Tibial nerve (tissue), 4 donors: ENCODE measurements around the gene STXBP2. TPM values are rescaled to one million over a fixed set of nuclear protein-coding genes. Genes with fewer than 3 reads are reported as not detected.
A peak's percentile ranks its signal among the peaks of the same experiment; 100 is the strongest.

Source experiments
- DNase-seq, 2 donors: peaks; one replicate each; pipeline ENCODE4 v3.0.0-alpha.2; 2019; ENCODE audit warnings: low spot score in 2 of 2
- H3K27ac ChIP-seq, 4 donors: fragments of 200-600 bp; sonication (generic) in 3 of 4; one replicate each; pipeline ENCODE4 v1.5.1; 2017 to 2019; ENCODE audit warnings: mild to moderate bottlenecking in 1 of 4
- H3K27me3 ChIP-seq, 2 donors: fragments of 200-600 bp; sonication (generic) in 1 of 2; one replicate each; pipeline versions ENCODE4 v1.5.1 to v1.6.0; 2017 to 2019
- H3K36me3 ChIP-seq, 3 donors: fragments of 200-600 bp; sonication (generic); one replicate each; pipeline ENCODE4 v1.5.1; 2018 to 2019
- H3K4me1 ChIP-seq, 4 donors: fragments of 200-600 bp; sonication (generic) in 3 of 4; one replicate each; pipeline ENCODE4 v1.5.1; 2017 to 2019
- H3K4me3 ChIP-seq, 4 donors: fragments of 200-600 bp; sonication (generic) in 3 of 4; one replicate each; pipeline ENCODE4 v1.5.1; 2017 to 2019; ENCODE audit warnings: mild to moderate bottlenecking in 1 of 4, moderate library complexity in 1 of 4
- H3K9me3 ChIP-seq, 4 donors: fragments of 200-600 bp; sonication (generic) in 3 of 4; one replicate each; pipeline ENCODE4 v1.5.1; 2017 to 2019
- EP300 ChIP-seq, 2 donors: sonication (generic); formaldehyde crosslinking; IDR thresholded peaks; one replicate each; pipeline ENCODE4 v1.6.1; 2017; ENCODE audit warnings: antibody characterized with exemption in 2 of 2, mild to moderate bottlenecking in 1 of 2
- POLR2A ChIP-seq, 2 donors: fragments of 450-650 bp; IDR thresholded peaks; one replicate each; pipeline ENCODE4 v1.6.1; 2017; ENCODE audit warnings: antibody characterized with exemption in 2 of 2, mild to moderate bottlenecking in 2 of 2, moderate library complexity in 2 of 2
- WGBS, 2 donors: methylation state at CpG; one replicate each; pipeline ENCODE4 v1.1.5; 2018; 5-methylcytosine and 5-hydroxymethylcytosine counted together
- total RNA-seq, 4 donors: library from RNA; depleted of rRNA; stranded (reverse); fragments of >200 nt; gene quantifications; one replicate each; pipeline ENCODE4 v1.1.0, GENCODE V29; 2016
- TF ChIP-seq, protein P1 (sequence below), 5 experiments: fragments of 200-600 bp in 3 of 5; fragments of 450-650 bp in 2 of 5; sonication (generic) in 3 of 5; IDR thresholded peaks; one replicate each; pipeline ENCODE4 v1.5.1; 2016 to 2019; ENCODE audit warnings: antibody characterized with exemption in 5 of 5, mild to moderate bottlenecking in 3 of 5, moderate library complexity in 2 of 5

Gene STXBP2
- total RNA-seq, 4 donors from 2014 or later, result 8.7 to 24.0 (median 13.0) TPM

GRCh38 chr19:7637374-7638256 is 705 bp downstream of the STXBP2 start:
- WGBS, 2 donors, result 39 to 40% methylated on average over 28 to 29 of the region's 30 CpGs
- Histone ChIP-seq H3K27ac (peak overlapping the region in 2 of 4 donors; percentile 49 to 83), H3K27me3 (peaks cover 0 to 31% of the 10 kb centered on the region in 2 donors), H3K4me1 (peaks cover 0 to 8% (median 0%) of the 10 kb centered on the region in 4 donors), H3K36me3 (peaks cover 0 to 3% (median 0%) of the 10 kb centered on the region in 3 donors), H3K4me3 (peak overlapping the region; percentile 23 to 57 (median 38)), H3K9me3 (no peaks in the 10 kb centered on the region)
- DNase-seq, result no peak
- TF ChIP-seq, protein P1, sequence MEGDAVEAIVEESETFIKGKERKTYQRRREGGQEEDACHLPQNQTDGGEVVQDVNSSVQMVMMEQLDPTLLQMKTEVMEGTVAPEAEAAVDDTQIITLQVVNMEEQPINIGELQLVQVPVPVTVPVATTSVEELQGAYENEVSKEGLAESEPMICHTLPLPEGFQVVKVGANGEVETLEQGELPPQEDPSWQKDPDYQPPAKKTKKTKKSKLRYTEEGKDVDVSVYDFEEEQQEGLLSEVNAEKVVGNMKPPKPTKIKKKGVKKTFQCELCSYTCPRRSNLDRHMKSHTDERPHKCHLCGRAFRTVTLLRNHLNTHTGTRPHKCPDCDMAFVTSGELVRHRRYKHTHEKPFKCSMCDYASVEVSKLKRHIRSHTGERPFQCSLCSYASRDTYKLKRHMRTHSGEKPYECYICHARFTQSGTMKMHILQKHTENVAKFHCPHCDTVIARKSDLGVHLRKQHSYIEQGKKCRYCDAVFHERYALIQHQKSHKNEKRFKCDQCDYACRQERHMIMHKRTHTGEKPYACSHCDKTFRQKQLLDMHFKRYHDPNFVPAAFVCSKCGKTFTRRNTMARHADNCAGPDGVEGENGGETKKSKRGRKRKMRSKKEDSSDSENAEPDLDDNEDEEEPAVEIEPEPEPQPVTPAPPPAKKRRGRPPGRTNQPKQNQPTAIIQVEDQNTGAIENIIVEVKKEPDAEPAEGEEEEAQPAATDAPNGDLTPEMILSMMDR (IDR thresholded peaks at IDR 0.05), result no peak
- no peak for TF ChIP-seq EP300 (IDR thresholded peaks at IDR 0.05)
- TF ChIP-seq POLR2A (IDR thresholded peaks at IDR 0.05), result no peak

DNA sequence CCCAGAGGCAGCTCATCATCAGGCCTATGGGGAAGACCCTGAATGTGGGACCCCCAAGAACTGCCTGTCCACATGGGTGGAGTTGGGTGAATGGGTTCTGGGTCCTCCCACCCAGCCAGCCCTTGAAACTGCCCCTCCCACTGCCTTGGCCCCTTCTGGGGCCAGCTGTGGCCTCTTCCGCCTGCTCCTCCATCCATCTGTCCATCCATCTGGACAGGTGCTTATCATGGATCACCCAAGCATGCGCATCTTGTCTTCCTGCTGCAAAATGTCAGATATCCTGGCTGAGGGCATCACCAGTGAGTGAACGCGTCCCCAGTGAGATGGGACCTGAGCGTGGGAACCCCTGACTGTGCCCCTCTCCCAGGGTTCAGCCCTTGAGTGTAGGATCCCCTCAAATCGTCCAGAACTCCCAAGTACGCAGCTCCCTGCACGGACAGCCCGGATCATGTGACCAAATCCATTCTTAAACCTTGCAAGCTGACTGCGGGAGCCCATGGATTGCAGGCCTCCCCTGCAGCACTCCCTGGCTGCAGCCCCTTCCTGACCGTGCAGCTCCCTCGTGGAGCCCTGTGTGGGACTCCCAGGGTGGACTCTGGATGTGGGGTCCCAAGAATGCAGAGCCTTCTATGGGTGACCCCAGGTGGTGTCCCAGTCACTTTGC is 2.0 kb downstream of the STXBP2 start:
- Histone ChIP-seq H3K27ac (no peak overlapping the region), H3K9me3 (no peaks in the 10 kb centered on the region), H3K36me3 (no peaks in the 10 kb centered on the region), H3K4me3 (no peak overlapping the region), H3K27me3 (peaks cover 0 to 31% of the 10 kb centered on the region in 2 donors), H3K4me1 (peaks cover 0 to 8% (median 0%) of the 10 kb centered on the region in 4 donors)
- DNase-seq, result no peak
- 66 to 75% methylated on average over 10 to 12 of the region's 12 CpGs for WGBS, 2 donors
- TF ChIP-seq EP300 (IDR thresholded peaks at IDR 0.05), result no peak
- TF ChIP-seq, protein P1 (IDR thresholded peaks at IDR 0.05), result no peak
- TF ChIP-seq POLR2A (IDR thresholded peaks at IDR 0.05), result no peak

DNA sequence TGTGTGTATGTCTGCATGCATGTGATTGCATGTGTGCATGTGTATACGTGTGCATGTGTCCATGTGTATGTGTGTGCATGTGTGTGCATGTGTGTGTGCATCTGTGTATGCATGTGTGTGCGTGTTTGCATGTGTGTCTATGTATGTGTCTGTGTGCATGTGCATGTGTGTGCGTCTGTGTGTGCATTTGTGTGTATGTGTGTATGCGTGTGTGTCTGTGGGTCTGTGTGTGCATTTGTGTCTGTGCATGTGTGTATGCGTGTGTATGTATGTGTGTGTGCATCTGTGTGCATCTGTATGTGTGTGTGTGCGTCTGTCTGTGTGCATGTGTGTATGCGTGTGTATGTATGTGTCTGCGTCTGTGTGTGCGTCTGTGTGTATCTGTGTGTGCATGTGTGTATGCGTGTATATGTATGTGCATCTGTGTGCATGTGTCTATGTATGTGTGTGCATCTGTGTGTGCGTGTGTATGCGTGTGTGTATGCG is 3.0 kb downstream of the STXBP2 start:
- peaks cover 0 to 31% of the 10 kb centered on the region in 2 donors for H3K27me3 ChIP-seq
- no peak overlapping the region for H3K4me3 ChIP-seq
- no peak for TF ChIP-seq POLR2A (IDR thresholded peaks at IDR 0.05)
- TF ChIP-seq, protein P1 (IDR thresholded peaks at IDR 0.05), result no peak
- TF ChIP-seq EP300 (IDR thresholded peaks at IDR 0.05), result no peak
- no peak overlapping the region for H3K27ac ChIP-seq
- H3K4me1 ChIP-seq, result peaks cover 0 to 8% (median 0%) of the 10 kb centered on the region in 4 donors
- WGBS, 2 donors, result 93 to 96% methylated on average over 13 of the region's 13 CpGs
- H3K36me3 ChIP-seq, result no peaks in the 10 kb centered on the region
- no peak for DNase-seq
- no peaks in the 10 kb centered on the region for H3K9me3 ChIP-seq

DNA sequence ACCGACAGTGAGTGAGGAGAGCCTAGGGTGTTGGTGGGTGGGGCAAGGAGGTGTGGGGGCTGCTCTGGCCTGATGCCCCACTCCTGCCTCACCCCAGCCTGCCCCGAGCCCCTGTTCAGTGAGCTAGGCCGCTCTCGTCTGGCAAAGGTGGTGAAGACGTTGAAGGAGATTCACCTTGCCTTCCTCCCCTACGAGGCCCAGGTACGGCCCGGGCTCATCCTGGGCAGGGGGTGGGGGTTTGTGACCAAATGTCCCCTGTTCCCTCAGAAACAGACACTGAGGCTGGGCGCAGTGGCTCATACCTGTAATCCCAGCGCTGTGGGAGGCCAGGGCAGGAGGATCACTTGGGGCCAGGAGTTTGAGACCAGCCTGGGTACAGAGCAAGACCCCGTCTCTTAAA is 3.9 kb downstream of the STXBP2 start:
- no peak for DNase-seq
- H3K36me3 ChIP-seq, result no peaks in the 10 kb centered on the region
- no peaks in the 10 kb centered on the region for H3K9me3 ChIP-seq
- H3K27me3 ChIP-seq, result peaks cover 0 to 35% of the 10 kb centered on the region in 2 donors
- WGBS, 2 donors, result 88 to 91% methylated on average over 11 of the region's 11 CpGs
- H3K4me1 ChIP-seq, result peaks cover 0 to 8% (median 0%) of the 10 kb centered on the region in 4 donors
- no peak overlapping the region for H3K4me3 ChIP-seq
- no peak overlapping the region for H3K27ac ChIP-seq
- TF ChIP-seq EP300 (IDR thresholded peaks at IDR 0.05), result no peak
- TF ChIP-seq, protein P1 (IDR thresholded peaks at IDR 0.05), result no peak
- no peak for TF ChIP-seq POLR2A (IDR thresholded peaks at IDR 0.05)
